Endometrium (tissue), 2 donors: ENCODE results near the gene PLPP3.

Source experiments
- FAIRE-seq: peaks from 2 replicates; lab custom pipeline; 2012; peaks lifted over from hg19 to GRCh38; lab: Jason Lieb, UNC
- donor health status: control.
- donor health status: control.

Gene PLPP3

DNA sequence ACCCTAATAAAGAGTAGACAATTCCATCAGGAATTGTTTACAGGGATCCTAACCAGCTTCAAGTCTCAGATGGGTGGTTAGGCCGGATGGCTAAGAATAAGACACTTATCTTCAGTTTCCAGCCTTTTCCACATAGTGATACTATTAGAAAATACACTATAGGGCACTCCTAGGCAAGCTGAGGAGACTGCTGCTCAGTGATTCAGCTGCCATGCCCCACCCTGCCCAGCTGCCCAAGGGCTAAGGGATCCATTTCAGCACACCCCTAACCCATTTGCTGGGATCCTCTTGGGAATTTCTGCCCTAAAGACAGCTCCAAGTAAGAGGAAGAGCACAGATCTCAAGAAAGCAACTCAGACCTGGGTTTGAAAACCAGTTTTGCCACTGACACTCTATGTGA, 31.9 kb downstream of the PLPP3 start:
- no peak for FAIRE-seq

DNA sequence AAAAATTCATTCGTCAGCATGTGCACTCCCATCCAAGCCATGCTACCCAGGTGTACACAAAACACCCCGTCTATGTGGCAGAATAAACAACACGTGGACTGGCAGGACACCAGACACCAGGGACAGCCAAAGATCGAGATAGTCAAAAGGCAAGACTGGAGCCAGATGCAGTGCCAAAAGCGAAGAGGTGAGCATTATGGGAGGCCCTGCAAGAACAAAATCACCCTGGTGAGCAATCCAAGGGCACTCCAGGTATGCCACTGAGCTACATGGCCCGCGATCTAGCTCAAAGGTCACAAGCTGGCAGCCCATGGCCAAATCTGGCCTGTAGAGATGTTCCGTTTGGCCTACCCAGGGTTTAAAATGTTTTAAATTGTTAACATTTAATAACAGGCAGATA, 33.7 kb downstream of the PLPP3 start:
- no peak for FAIRE-seq

DNA sequence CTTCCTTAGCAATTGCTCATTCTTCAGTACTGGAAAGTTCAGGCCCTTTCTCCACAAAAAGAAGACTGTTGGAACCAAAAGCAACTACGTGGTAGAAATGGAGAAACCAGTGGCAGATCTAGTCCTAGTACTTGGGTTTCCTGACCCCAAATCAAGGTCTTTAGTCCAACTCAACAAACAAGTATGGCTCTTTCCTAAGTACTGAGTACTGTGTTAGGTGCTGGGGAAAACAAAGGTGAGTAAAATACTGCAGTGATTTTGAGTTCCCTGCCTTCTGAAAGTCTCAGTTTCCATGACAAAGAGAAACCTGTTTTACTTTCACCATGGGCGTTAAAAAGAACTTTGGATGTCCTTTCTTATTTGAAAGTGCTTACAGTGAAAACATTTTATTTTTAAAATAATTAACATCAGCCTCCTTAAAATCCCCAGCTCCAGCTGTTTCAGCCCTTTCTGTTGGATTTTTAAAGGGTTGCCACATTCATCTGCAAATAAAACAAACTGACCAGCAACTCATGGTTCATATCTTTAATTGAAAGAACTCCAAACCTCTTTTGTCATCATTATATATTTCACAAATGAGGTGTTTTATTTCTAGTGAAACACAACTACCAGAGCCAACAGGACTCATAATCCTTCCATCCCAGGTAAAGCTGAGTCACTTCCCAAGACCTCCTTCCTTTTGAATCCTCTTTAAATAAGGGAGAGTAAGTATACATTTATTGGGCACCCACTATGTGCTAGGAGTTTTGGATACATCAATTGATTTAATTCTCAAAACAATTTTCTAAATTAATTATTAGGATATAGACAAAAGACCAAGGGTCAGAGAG, 35.4 kb downstream of the PLPP3 start:
- FAIRE-seq = no peak

DNA sequence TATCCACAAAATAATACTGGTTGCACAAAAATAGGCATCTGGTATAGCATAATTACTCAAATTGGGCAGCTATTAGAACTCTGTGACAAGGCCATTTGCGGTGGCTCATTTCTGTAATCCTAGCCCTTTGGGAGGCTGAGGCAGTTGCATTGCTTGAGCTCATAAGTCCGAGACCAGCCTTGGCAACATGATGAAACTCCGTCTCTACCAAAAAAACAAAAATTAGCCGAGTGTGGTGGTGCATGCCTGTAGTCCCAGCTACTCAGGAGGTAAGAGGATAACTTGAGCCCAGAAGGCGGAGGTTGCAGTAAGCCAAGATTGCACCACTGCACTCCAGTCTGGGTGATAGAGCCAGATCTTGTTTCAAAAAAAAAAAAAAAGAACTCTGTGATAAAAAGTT, 36.7 kb downstream of the PLPP3 start:
- no peak for FAIRE-seq

DNA sequence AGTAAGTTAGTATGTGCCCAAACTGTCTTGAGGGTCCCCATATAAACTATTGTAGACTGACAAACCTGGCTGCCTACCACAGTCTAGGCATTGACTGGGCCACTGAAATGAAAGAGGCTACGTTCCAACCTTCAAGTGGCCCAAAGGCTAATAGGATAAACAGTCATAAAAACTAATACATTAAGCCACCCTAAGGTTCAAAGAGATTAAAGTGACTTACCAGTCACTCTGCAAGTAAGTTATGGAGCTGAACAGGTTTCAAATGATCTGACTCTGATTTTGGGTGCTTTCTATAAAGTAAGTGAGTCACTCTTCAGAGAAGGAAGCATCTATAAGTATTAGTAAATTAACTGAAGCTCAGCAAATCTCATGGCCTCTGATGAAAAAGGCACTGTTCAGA, 38.0 kb downstream of the PLPP3 start:
- FAIRE-seq = no peak

DNA sequence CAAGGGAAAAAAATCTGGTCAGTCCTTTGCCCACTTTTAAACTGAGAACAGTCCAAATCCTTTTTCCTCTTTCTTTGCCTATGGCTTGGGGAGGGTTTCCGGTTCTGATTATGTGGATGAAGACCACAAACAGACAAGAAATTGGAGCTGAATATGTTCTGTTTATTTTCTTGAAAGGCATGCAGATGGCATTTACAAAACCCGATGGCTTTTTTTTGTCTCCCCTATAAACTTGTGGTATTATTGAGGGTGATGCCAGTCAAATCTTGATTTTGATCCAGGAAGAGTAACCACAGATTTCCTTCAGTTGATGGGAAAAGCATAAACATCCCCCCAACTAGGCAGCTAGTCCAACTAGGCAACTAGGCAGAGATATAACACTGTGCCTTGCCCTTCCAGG, 38.9 kb downstream of the PLPP3 start:
- no peak for FAIRE-seq

DNA sequence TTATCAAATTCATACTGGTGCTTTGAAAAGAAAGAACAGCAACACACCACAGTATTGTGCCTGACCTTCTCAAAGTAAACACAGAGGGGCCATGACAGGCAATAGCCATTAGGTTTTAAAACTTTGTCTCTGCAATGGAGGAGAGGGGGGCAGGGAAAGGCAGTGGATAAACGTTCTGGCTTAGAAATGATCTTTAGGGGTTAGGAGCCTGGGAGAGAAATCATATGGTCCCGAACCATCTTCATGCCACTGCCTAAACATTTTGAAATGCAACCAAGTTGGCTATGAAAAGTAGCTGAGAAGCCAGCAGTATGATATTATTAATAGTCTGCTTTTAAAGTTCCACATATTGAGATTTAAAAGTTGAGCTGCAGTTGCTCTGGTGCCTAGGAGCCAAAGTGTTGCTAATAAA, 39.8 kb downstream of the PLPP3 start:
- FAIRE-seq = no peak

DNA sequence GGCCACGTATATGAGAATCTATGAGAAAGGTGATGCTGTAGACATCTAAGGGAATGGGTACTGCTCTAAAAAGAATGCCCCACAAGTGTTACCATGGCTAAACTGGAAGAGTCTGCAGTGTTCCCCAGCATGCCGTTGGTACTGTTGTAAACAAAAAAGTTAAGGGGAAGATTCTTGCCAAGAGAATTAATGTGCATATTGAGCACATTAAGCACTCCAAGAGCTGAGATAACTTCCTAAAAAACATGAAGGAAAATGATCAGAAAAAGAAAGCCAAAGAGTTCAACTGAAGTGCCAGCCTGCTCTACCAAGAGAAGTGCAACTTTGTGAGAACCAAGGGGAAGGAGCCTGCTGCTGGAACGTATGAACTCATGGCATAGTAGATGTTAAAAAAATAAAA, 40.8 kb downstream of the PLPP3 start:
- no peak for FAIRE-seq

DNA sequence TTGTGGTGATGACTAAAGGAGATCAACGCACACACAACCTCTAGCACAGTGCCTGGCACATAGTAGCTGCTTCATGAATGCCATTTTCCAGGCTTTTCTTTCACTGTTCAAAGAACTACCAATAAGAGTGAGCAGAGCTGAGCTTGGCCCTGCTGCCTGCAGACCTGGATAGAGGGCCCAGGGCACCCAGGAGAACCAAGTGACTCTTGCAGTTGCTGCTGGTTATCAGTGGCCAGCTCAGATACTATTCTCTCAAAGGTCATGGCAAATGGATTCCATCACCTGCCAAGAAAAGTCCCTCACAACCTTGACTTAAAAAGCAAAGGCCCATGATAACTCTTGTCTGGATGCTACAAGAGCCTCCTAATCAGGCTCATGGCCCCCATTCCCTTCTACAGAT, 41.7 kb downstream of the PLPP3 start:
- no peak for FAIRE-seq

DNA sequence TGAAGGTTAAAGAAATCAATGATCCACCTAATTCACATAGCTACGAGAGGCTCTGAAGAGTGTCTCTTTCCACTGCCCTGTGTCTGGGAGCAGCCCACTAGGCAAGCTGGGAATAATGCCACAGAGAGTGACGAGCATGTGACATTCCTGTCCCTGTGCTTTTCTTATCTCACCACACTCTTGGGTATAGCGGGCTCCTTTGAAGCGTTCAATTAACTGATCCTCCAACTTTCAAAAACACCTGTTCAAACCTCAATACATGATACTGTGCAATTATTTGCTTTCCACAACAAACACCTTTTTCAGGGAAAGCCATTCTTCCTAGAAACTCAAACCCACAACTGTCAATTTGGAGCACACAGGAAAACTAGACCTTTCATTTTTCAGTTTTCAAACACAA, 43.4 kb downstream of the PLPP3 start:
- no peak for FAIRE-seq

DNA sequence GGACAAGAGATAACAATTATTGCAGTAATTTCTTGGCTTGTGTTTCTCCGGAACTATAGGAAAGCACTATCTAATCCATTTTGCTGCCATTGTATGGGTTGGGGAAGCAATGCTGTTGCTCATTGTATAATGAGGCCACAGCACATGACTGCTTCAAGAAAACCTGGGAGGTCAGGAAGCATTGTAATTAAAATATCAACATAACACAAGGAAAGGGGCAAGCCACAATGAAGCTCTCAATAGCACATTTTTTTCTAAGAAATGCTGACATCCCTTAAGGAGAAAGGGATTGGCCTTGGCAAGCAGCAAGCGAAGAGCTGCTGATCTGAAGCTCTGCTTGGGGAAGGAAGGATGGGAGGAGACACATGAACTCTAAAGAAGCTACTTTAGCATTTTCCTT, 44.0 kb downstream of the PLPP3 start:
- FAIRE-seq = no peak

DNA sequence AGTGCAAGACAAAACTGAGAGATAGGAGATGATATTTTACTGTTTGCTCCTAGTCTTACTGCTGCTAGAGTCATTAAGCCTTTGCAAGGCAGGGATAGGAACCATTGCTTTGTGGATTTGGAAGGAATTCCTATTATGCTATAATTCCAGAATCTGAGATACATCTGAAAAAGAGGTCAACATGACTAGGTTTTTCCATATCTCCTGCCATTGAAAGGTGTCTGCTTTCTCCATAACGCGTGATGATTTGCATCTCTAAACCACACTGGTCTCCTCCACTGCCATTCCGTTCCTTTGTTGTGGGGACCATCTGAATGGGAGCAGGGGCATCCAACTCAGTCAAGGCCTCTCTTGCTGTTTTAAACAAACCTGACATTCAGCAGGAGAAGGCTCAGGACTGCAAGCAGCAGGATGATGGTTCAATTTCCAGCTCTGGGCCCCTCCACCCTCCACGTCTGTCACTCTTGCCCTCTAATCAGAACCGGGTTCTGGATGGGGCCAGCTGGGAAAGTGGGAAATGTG, 45.2 kb downstream of the PLPP3 start:
- no peak for FAIRE-seq

DNA sequence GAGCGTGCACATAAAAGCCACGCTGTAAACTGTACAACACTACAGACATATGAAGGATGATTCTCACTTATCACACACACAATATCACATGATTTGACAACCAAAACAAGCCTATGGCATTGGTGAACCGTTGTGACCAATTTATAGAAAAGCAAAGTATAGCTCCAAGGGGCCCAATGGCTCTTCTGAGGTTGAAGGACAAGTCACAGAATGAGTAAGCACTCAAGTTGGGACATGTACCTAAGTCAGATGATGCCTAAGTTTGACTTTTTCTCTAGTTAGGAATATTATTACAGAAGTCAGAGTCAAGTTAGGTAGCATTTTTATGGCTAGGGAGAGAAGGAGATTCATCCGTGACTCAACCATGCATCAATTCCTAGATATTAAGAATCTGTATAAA, 45.7 kb downstream of the PLPP3 start:
- no peak for FAIRE-seq

DNA sequence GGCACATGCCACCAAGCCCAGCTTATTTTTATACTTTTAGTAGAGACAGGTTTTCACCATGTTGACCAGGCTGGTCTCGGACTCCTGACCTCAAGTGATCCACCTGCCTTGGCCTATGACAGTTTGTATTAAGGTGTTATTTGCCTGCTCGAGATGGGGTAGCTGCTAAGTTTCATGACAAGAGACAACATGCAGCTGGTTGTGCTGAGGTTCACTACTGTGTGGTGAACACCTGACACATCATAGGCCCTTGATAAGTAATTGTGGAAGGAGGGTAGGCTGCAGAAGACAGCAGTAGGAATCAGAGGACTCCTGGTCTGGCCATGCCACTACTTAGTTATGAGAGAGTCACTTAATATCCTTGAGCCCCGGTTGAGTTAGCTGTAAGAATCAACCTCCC, 46.2 kb downstream of the PLPP3 start:
- FAIRE-seq = no peak

DNA sequence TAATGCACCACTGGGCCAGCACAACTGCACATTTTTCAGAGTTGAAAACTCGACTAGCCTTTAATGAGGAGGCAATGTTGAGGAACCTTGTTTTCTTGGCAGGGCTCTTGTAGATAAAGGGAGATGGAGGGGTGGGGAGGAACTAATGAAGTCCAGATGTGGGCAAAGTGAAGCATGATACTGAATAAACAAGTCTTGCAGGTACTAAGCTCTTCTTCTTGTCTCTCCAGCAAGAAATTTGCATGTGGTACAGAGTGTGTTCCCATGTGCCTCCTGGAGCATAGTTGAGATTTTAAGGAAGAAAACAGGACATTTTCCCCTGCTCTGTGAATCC, 47.0 kb downstream of the PLPP3 start:
- FAIRE-seq = peak; percentile 69

DNA sequence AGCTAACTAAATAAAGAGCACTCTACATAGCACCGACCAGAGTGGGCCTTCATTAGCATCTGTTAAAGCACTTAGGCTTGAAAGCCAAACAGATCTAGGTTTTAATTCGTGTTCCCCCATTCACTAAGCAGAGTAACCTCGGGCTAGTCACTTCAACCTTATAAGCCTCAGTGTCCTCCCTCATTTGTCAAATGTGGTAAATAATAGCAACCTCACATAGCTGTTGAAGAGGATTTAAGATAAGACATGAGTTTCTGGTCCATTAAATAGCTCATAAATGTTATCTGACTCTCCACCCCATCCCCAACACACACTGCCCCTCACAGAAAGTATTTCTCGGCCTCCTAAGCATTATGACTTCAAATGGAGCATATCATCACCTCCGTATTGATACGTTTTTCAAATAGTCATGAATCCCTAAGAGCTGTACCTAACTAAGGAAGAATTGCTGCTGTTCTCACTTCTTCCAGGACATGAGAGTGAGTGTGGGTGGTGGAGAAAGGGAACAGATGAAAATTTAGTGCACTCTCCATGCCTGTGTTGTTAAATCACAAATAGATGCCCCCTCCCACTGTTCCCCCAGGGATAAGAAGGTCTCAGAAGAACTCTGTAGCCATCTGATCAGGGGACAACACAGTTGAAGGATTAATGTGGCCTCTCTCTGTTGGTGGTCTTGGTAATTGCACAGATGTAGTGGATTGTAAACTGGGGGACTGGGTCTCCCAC, 47.6 kb downstream of the PLPP3 start:
- FAIRE-seq = no peak

DNA sequence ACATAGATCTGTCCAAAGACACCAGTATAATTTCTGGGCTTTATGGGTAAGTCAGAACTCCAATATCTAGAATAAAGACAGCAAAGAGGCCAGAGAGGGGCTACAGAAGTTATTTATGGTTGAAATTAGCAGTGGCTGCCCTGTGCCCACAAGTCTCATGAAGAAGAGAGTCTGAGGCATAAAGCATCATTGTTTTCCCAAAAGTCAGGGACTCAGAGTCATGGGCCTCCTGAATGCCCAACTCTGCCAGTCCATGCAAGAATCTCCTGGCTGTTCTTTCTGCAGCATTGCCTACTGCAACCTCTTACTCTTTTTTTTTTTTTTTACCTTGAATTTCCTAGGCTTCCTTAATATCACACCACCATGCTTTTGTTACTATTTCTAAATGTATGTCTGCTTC, 49.6 kb downstream of the PLPP3 start:
- no peak for FAIRE-seq

DNA sequence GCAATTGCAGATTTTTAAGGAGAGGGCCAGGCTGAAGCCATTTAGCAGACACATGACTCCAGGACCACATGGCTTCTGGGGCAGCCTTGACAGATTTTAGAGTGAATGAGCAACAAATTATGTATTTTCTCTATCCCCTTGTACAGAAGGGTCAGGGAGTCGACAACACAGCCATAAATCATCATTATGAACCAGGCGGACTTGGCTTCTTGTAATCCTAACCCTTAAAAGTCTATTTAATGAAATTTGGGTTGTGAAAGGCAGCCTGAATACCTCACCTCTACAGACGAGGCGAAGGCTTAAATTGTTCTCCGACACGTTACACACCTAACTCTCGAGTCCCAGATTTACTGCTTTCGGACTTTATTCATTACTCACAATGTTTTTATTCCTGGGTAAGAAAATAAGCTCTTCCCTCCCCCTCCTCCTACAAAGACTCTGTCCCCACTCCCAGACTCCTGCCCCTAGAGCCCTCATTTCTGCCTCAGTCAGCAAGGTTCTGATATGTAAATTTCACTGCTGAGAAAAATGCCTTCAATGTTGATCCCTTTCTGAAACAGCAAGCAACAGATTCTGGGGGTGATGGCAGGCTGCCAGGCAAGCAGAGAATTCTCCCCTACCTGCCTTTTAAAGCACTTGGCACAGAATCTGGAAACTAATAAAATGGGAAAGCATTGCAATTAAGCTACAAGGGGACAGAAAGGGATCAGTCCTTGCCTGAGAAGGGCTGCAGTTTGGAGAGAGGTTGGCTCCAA, 51.6 kb downstream of the PLPP3 start:
- peak; percentile 90 for FAIRE-seq

DNA sequence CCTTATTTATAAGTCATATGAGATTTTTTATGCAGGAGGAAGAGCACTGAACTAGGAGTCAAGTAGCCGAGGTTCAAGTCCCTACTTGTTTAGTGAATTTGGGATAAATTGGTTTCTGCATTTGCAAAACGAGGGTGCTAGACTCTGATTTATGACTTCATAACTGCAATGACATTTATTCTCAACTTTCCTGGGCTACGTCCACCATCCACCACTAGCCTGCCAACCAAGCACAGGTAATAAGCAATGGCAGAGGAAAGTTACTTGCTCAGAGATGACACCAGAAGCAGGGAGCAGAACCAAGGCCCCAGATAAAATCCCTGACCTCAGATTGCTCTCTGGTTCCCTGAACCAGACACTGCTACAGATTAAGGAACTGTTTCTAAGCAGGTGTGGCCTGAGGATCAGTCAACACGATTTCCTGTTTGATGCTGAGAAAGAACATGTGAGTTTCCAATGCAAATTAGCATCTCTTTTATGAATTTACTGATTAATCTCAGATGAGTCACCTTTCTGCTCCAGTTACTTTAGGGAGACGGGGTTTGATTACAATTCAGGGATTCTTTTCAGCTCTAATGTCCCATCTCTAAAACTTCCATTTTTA, 52.7 kb downstream of the PLPP3 start:
- no peak for FAIRE-seq

DNA sequence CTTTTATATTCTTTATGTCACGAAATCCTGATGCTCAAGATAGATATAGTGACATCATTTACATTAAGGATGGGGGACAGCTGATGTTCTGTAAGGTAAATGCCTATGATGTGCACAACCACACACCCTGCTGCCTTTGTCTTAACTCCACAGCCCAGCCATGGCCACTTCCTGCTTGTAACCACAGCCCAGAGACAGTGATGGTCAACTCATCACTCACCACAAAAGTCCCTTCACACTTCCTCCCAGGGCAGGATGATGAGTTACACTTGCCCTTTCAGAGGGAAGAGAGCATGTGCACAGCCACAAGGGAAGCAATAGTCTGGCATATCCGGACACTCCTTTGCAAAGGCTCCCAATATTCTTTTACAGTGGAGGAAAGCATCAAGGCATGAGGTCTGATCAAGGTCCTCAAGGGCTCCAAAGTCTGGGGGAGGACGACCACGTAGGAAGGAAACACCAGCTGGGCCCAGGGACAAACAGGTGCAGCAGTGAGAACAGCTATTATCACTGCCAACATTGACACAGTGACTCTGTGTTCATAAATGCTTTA, 53.8 kb downstream of the PLPP3 start:
- no peak for FAIRE-seq

DNA sequence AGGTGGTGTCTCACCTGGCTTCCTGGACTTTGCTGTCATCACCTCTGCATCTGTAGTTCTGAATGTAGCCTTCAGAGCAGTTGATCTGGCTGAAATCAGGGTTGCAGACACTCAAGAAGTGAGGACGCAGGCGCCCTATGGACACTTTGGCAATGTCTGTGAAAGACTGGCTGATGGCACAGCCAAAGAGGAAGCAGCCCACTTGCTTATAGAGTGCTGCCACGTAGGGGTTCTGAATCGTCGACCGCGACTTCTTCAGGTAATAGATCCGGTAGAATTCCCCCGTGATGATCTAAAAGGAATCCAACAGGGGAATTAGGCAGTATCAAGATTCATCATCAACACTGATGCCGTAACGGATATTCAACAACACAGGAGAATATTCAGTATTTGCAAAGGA, 55.1 kb downstream of the PLPP3 start:
- no peak for FAIRE-seq

DNA sequence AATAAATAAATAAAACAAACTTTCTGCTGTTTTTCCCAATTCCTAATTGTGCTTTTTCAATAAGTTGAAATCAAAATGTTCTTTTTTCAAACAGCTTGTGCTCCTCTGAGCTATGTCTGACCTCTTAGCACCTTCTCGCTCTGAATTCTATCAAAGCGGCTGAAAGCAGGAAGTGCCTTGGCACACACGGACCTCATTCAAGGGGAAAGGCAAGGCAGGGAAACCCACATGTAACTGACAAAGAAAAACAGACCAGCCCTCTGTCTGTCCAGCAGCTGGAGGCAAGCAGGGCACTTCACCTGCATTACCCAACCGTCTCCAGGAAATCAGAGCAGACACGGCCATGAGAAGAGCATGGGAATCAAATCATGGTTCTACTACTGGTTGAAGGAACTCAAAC, 56.7 kb downstream of the PLPP3 start:
- no peak for FAIRE-seq
